Measurements from ENCODE around the gene E2F8. TPM values are rescaled to one million over a fixed set of nuclear protein-coding genes. Genes with fewer than 3 reads are reported as not detected.

E2F8 gene
- total and polyA plus RNA-seq, 3 experiments from 2014 or later, result 0.16 to 16.5 (median 12.7) TPM

GRCh38 chr11:19185036-19185435 lies 55.7 kb downstream of the E2F8 start:
- no peaks in the 10 kb centered on the region for H3K4me1 ChIP-seq (ENCODE audit: insufficient read depth, low read length)
- no peak overlapping the region for H3K4me3 ChIP-seq (ENCODE audit: low read length)
- Mint-ChIP-seq H3K36me3 (peaks cover 0 to 11% (median 9%) of the 10 kb centered on the region in 3 donors), H3K27ac (peak overlapping the region in 1 of 8 donors; percentile 58), H3K9me3 (no peaks in the 10 kb centered on the region), H3K27me3 (no peaks in the 10 kb centered on the region), H3K4me3 (no peak overlapping the region), H3K4me1 (no peaks in the 10 kb centered on the region)
- H3K9me3 ChIP-seq (ENCODE audit: low read length), result no peaks in the 10 kb centered on the region
- DNase-seq, result no peak
- ChIA-PET CTCF (no interaction called here), POLR2A (no interaction called here)
- H3K27me3 ChIP-seq (ENCODE audit: insufficient read depth, low read length, poor library complexity, severe bottlenecking), result no peaks in the 10 kb centered on the region
- H3K36me3 ChIP-seq (ENCODE audit: insufficient read depth, low read length), result no peaks in the 10 kb centered on the region
- no peak overlapping the region for H3K27ac ChIP-seq (ENCODE audit: low read depth, low read length)

GRCh38 chr11:19183646-19184045 lies 57.1 kb downstream of the E2F8 start:
- H3K9me3 ChIP-seq (ENCODE audit: low read length), result no peaks in the 10 kb centered on the region
- Mint-ChIP-seq H3K9me3 (no peaks in the 10 kb centered on the region), H3K4me3 (no peak overlapping the region), H3K4me1 (no peaks in the 10 kb centered on the region), H3K36me3 (peaks cover 0 to 11% (median 9%) of the 10 kb centered on the region in 3 donors), H3K27me3 (no peaks in the 10 kb centered on the region), H3K27ac (no peak overlapping the region)
- H3K27ac ChIP-seq (ENCODE audit: low read depth, low read length), result no peak overlapping the region
- POLR2A ChIA-PET, result no interaction called here
- no peak for DNase-seq
- no peaks in the 10 kb centered on the region for H3K36me3 ChIP-seq (ENCODE audit: insufficient read depth, low read length)
- CTCF ChIA-PET, result no interaction called here
- H3K4me3 ChIP-seq (ENCODE audit: low read length), result no peak overlapping the region
- H3K4me1 ChIP-seq (ENCODE audit: insufficient read depth, low read length), result no peaks in the 10 kb centered on the region
- no peaks in the 10 kb centered on the region for H3K27me3 ChIP-seq (ENCODE audit: insufficient read depth, low read length, poor library complexity, severe bottlenecking)

- Histone ChIP-seq H3K36me3 (ENCODE audit: insufficient read depth, low read length) (no peaks in the 10 kb centered on the region), H3K9me3 (ENCODE audit: low read length) (no peaks in the 10 kb centered on the region), H3K27me3 (ENCODE audit: insufficient read depth, low read length, poor library complexity, severe bottlenecking) (no peaks in the 10 kb centered on the region), H3K27ac (ENCODE audit: low read depth, low read length) (no peak overlapping the region), H3K4me1 (ENCODE audit: insufficient read depth, low read length) (no peaks in the 10 kb centered on the region), H3K4me3 (ENCODE audit: low read length) (no peak overlapping the region)
- ChIA-PET CTCF (no interaction called here), POLR2A (no interaction called here)
- no peaks in the 10 kb centered on the region for H3K4me1 Mint-ChIP-seq
- peak overlapping the region in 1 of 8 donors; percentile 15 for H3K27ac Mint-ChIP-seq
- H3K4me3 Mint-ChIP-seq, result no peak overlapping the region
- peaks cover 6 to 19% (median 9%) of the 10 kb centered on the region in 3 donors for H3K36me3 Mint-ChIP-seq
- H3K27me3 Mint-ChIP-seq, result no peaks in the 10 kb centered on the region
- no peaks in the 10 kb centered on the region for H3K9me3 Mint-ChIP-seq
- no peak for DNase-seq
These were observed 59.0 kb downstream of the E2F8 start for GRCh38 chr11:19181531-19182261.

GRCh38 chr11:19176629-19177186 lies 64.0 kb downstream of the E2F8 start:
- Histone ChIP-seq H3K27ac (ENCODE audit: low read depth, low read length) (no peak overlapping the region), H3K36me3 (ENCODE audit: insufficient read depth, low read length) (peaks cover 11% of the 10 kb centered on the region), H3K4me1 (ENCODE audit: insufficient read depth, low read length) (no peaks in the 10 kb centered on the region), H3K9me3 (ENCODE audit: low read length) (no peaks in the 10 kb centered on the region), H3K27me3 (ENCODE audit: insufficient read depth, low read length, poor library complexity, severe bottlenecking) (no peaks in the 10 kb centered on the region), H3K4me3 (ENCODE audit: low read length) (no peak overlapping the region)
- Mint-ChIP-seq H3K27me3 (no peaks in the 10 kb centered on the region), H3K27ac (peak overlapping the region in 1 of 8 donors; percentile 2), H3K36me3 (peaks cover 21 to 49% (median 36%) of the 10 kb centered on the region in 3 donors), H3K4me3 (no peak overlapping the region), H3K9me3 (no peaks in the 10 kb centered on the region), H3K4me1 (no peaks in the 10 kb centered on the region)
- no peak for DNase-seq
- ChIA-PET CTCF (no interaction called here), POLR2A (no interaction called here)

Other genes with a start within 250 kb of the E2F8 start
- gene MRGPRX2, start 180.2 kb downstream of the E2F8 start, total RNA-seq, result not detected
- not detected for gene MRGPRX2, start 180.2 kb downstream of the E2F8 start, polyA plus RNA-seq
- 10 to 100 TPM; 22.1 to 22.6 TPM for gene ZDHHC13, start 123.8 kb downstream of the E2F8 start, total RNA-seq
- gene ZDHHC13, start 123.8 kb downstream of the E2F8 start, polyA plus RNA-seq, result 16.6 TPM
- gene CSRP3, start 39.0 kb downstream of the E2F8 start, total RNA-seq, result not detected
- not detected for gene CSRP3, start 39.0 kb downstream of the E2F8 start, polyA plus RNA-seq

All from CD8-positive, alpha-beta memory T cell (primary cell).